ENCODE results near the gene CR1. TPM values are rescaled to one million over a fixed set of nuclear protein-coding genes. Genes with fewer than 3 reads are reported as not detected.
A peak's percentile ranks its signal among the peaks of the same experiment; 100 is the strongest.

The CR1 gene
- total RNA-seq, 1 experiment from 2014 or later, result 0.13 TPM

- H3K27me3 Mint-ChIP-seq (ENCODE audit: low read depth), result peaks cover 22% of the 10 kb centered on the region
- CTCF ChIA-PET, result interaction anchor here (1.5 to 2.3 kb wide), 9 partner anchors 10 to 114 kb away, joined by 3 to 19 read pairs (median 9); partner anchors contain the start of gene CR1
- ATAC-seq (no peak), DNase-seq (ENCODE audit: low spot score) (no peak)
- H3K9me3 Mint-ChIP-seq, result no peaks in the 10 kb centered on the region
- TF ChIP-seq, protein P1, sequence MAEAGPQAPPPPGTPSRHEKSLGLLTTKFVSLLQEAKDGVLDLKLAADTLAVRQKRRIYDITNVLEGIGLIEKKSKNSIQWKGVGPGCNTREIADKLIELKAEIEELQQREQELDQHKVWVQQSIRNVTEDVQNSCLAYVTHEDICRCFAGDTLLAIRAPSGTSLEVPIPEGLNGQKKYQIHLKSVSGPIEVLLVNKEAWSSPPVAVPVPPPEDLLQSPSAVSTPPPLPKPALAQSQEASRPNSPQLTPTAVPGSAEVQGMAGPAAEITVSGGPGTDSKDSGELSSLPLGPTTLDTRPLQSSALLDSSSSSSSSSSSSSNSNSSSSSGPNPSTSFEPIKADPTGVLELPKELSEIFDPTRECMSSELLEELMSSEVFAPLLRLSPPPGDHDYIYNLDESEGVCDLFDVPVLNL (CRISPR knock-in tag; IDR thresholded peaks at IDR 0.05; ENCODE audit: borderline replicate concordance, low read depth), result no peak
- no peak for TF ChIP-seq E2F5 (CRISPR knock-in tag; IDR thresholded peaks at IDR 0.05)
- no peak for TF ChIP-seq SOX15 (CRISPR knock-in tag; IDR thresholded peaks at IDR 0.05)
- peak overlapping the region; percentile 67 for H3K4me3 Mint-ChIP-seq
- no peaks in the 10 kb centered on the region for H3K36me3 Mint-ChIP-seq
- peaks cover 4% of the 10 kb centered on the region for H3K4me1 Mint-ChIP-seq
- POLR2A ChIA-PET, result interaction anchor here (1.4 kb wide), 1 partner anchor 134 kb away, joined by 3 read pairs; the partner anchor contains the start of gene CD55
- H3K27ac Mint-ChIP-seq, result no peak overlapping the region
Measured at GRCh38 chr1:207455183-207455754, 40.7 kb upstream of the CR1 start.

DNA sequence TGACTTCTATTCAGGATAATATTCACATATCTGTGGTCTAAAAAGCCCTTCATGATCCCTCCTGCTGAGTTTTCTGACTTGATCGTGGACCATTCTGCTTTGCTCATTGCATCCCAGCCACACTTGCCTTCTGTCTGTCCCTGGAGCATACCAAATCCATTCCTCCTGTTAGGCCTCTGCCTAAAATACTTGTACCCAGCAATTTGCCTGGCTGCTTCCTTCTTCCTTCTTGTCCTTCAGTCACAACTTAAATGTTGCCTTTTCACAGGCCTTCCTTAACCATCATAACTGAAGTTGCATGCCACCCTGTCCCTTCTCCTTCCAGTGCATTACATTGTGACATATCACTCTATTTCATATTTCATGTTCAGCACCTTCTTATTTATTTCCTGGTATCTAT is 37.5 kb upstream of the CR1 start:
- H3K27me3 Mint-ChIP-seq (ENCODE audit: low read depth), result peaks cover 3% of the 10 kb centered on the region; the same call in 1 of the 2 replicates

GRCh38 chr1:207459008-207459407 is 36.9 kb upstream of the CR1 start:
- H3K27me3 Mint-ChIP-seq (ENCODE audit: low read depth), result no peaks in the 10 kb centered on the region
- ATAC-seq (no peak), DNase-seq (ENCODE audit: low spot score) (no peak)
- H3K4me3 Mint-ChIP-seq, result no peak overlapping the region
- no peak overlapping the region for H3K27ac Mint-ChIP-seq
- H3K4me1 Mint-ChIP-seq, result peaks cover 4% of the 10 kb centered on the region
- ChIA-PET CTCF (no interaction called here), POLR2A (no interaction called here)
- no peaks in the 10 kb centered on the region for H3K9me3 Mint-ChIP-seq
- no peaks in the 10 kb centered on the region for H3K36me3 Mint-ChIP-seq
- TF ChIP-seq CBFB (CRISPR knock-in tag; IDR thresholded peaks at IDR 0.05; ENCODE audit: low read depth), result no peak
- TF ChIP-seq NR1H2 (CRISPR knock-in tag; IDR thresholded peaks at IDR 0.05), result no peak
- TF ChIP-seq FOXP4 (CRISPR knock-in tag; IDR thresholded peaks at IDR 0.05), result no peak
- no peak for TF ChIP-seq ZSCAN18 (CRISPR knock-in tag; IDR thresholded peaks at IDR 0.05)
- no peak for TF ChIP-seq NR3C1 (CRISPR knock-in tag; conservative IDR thresholded peaks at IDR 0.05; ENCODE audit: low read depth)
- TF ChIP-seq TEAD1 (CRISPR knock-in tag; IDR thresholded peaks at IDR 0.05), result no peak
- TF ChIP-seq, protein P2, sequence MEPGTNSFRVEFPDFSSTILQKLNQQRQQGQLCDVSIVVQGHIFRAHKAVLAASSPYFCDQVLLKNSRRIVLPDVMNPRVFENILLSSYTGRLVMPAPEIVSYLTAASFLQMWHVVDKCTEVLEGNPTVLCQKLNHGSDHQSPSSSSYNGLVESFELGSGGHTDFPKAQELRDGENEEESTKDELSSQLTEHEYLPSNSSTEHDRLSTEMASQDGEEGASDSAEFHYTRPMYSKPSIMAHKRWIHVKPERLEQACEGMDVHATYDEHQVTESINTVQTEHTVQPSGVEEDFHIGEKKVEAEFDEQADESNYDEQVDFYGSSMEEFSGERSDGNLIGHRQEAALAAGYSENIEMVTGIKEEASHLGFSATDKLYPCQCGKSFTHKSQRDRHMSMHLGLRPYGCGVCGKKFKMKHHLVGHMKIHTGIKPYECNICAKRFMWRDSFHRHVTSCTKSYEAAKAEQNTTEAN (CRISPR knock-in tag; IDR thresholded peaks at IDR 0.05), result no peak
- no peak for TF ChIP-seq ELF4 (CRISPR knock-in tag; IDR thresholded peaks at IDR 0.05; ENCODE audit: low read depth)
- TF ChIP-seq CREB1 (CRISPR knock-in tag; IDR thresholded peaks at IDR 0.05), result no peak

More for the DNA sequence above, 37.5 kb upstream of the CR1 start:
- POLR2A ChIA-PET, result no interaction called here
- DNase-seq (ENCODE audit: low spot score), result no peak
- TF ChIP-seq CREM (CRISPR knock-in tag; IDR thresholded peaks at IDR 0.05) (no peak), NFYB (CRISPR knock-in tag; conservative IDR thresholded peaks at IDR 0.05; ENCODE audit: low read depth) (no peak), MAX (CRISPR knock-in tag; IDR thresholded peaks at IDR 0.05) (no peak), ZNF138 (CRISPR knock-in tag; conservative IDR thresholded peaks at IDR 0.05) (no peak), ZBTB21 (CRISPR knock-in tag; IDR thresholded peaks at IDR 0.05; ENCODE audit: borderline replicate concordance) (no peak), MXD4 (CRISPR knock-in tag; IDR thresholded peaks at IDR 0.05; ENCODE audit: borderline replicate concordance) (no peak), EMX1 (CRISPR knock-in tag; IDR thresholded peaks at IDR 0.05) (no peak)
- TF ChIP-seq, protein P3, sequence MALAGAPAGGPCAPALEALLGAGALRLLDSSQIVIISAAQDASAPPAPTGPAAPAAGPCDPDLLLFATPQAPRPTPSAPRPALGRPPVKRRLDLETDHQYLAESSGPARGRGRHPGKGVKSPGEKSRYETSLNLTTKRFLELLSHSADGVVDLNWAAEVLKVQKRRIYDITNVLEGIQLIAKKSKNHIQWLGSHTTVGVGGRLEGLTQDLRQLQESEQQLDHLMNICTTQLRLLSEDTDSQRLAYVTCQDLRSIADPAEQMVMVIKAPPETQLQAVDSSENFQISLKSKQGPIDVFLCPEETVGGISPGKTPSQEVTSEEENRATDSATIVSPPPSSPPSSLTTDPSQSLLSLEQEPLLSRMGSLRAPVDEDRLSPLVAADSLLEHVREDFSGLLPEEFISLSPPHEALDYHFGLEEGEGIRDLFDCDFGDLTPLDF (CRISPR knock-in tag; IDR thresholded peaks at IDR 0.05), result no peak
- TF ChIP-seq, protein P2 (CRISPR knock-in tag; IDR thresholded peaks at IDR 0.05), result no peak
- no peaks in the 10 kb centered on the region for H3K9me3 Mint-ChIP-seq
- CTCF ChIA-PET, result no interaction called here
- no peak for ATAC-seq
- peaks cover 4% of the 10 kb centered on the region for H3K4me1 Mint-ChIP-seq
- no peak overlapping the region for H3K27ac Mint-ChIP-seq
- no peaks in the 10 kb centered on the region for H3K36me3 Mint-ChIP-seq
- no peak overlapping the region for H3K4me3 Mint-ChIP-seq

Data from WTC11 (cell line).